Erythroblast (primary cell): ENCODE results near the gene CPLX1.

Source experiments
- GATA1 ChIP-seq: IDR thresholded peaks from 2 replicates; pipeline ENCODE4 v1.6.1; 2011; ENCODE audit warnings: low read depth, mild to moderate bottlenecking, control low read depth, low read length, moderate library complexity
- POLR2A ChIP-seq: IDR thresholded peaks from 2 replicates; pipeline ENCODE4 v1.6.1; 2011; ENCODE audit warnings: mild to moderate bottlenecking, low read length

GRCh38 chr4:786861-787300, 39.0 kb downstream of the CPLX1 start:
- TF ChIP-seq POLR2A (no peak), GATA1 (no peak)
